ENCODE data around the gene PIK3C2G. TPM values are rescaled to one million over a fixed set of nuclear protein-coding genes. Genes with fewer than 3 reads are reported as not detected.

The PIK3C2G gene
- total RNA-seq, 1 donor from 2014 or later, result 2.7 TPM

- no peak for DNase-seq (ENCODE audit: low spot score in 2 of 2, unreplicated experiment in 2 of 2)
- no peak overlapping the region for H3K27ac Mint-ChIP-seq
- no peaks in the 10 kb centered on the region for H3K4me1 Mint-ChIP-seq
- no peaks in the 10 kb centered on the region for H3K27me3 Mint-ChIP-seq (ENCODE audit: low read depth)
- no peak overlapping the region for H3K4me3 Mint-ChIP-seq
- H3K36me3 Mint-ChIP-seq, result peaks cover 7% of the 10 kb centered on the region
- TF ChIP-seq CTCF (IDR thresholded peaks at IDR 0.05; ENCODE audit: unreplicated experiment), result no peak
- H3K9me3 Mint-ChIP-seq, result peaks cover 25% of the 10 kb centered on the region
These were observed 368.6 kb downstream of the PIK3C2G start for GRCh38 chr12:18629916-18630315.

GRCh38 chr12:18631339-18631738, 370.0 kb downstream of the PIK3C2G start:
- no peak for DNase-seq (ENCODE audit: low spot score in 2 of 2, unreplicated experiment in 2 of 2)
- Mint-ChIP-seq H3K4me3 (no peak overlapping the region), H3K36me3 (peaks cover 7% of the 10 kb centered on the region), H3K27me3 (ENCODE audit: low read depth) (no peaks in the 10 kb centered on the region), H3K9me3 (peaks cover 11% of the 10 kb centered on the region), H3K27ac (no peak overlapping the region), H3K4me1 (no peaks in the 10 kb centered on the region)
- no peak for TF ChIP-seq CTCF (IDR thresholded peaks at IDR 0.05; ENCODE audit: unreplicated experiment)

- no peaks in the 10 kb centered on the region for H3K4me1 Mint-ChIP-seq
- no peak overlapping the region for H3K27ac Mint-ChIP-seq
- H3K36me3 Mint-ChIP-seq, result no peaks in the 10 kb centered on the region
- DNase-seq (ENCODE audit: low spot score in 2 of 2, unreplicated experiment in 2 of 2), result no peak
- H3K4me3 Mint-ChIP-seq, result no peak overlapping the region
- no peaks in the 10 kb centered on the region for H3K27me3 Mint-ChIP-seq (ENCODE audit: low read depth)
- no peak for TF ChIP-seq CTCF (IDR thresholded peaks at IDR 0.05; ENCODE audit: unreplicated experiment)
- no peaks in the 10 kb centered on the region for H3K9me3 Mint-ChIP-seq
These were observed 371.5 kb downstream of the PIK3C2G start for GRCh38 chr12:18632848-18633247.

- no peak for TF ChIP-seq CTCF (IDR thresholded peaks at IDR 0.05; ENCODE audit: unreplicated experiment)
- Mint-ChIP-seq H3K4me1 (no peaks in the 10 kb centered on the region), H3K36me3 (no peaks in the 10 kb centered on the region), H3K27me3 (ENCODE audit: low read depth) (no peaks in the 10 kb centered on the region), H3K4me3 (no peak overlapping the region), H3K27ac (no peak overlapping the region), H3K9me3 (no peaks in the 10 kb centered on the region)
- no peak for DNase-seq (ENCODE audit: low spot score in 2 of 2, unreplicated experiment in 2 of 2)
These were observed 373.1 kb downstream of the PIK3C2G start for GRCh38 chr12:18634382-18634781.

- H3K27me3 Mint-ChIP-seq (ENCODE audit: low read depth), result no peaks in the 10 kb centered on the region
- H3K4me1 Mint-ChIP-seq, result peaks cover 18% of the 10 kb centered on the region
- H3K9me3 Mint-ChIP-seq, result no peaks in the 10 kb centered on the region
- DNase-seq (ENCODE audit: low spot score in 2 of 2, unreplicated experiment in 2 of 2), result no peak
- H3K36me3 Mint-ChIP-seq, result no peaks in the 10 kb centered on the region
- no peak overlapping the region for H3K27ac Mint-ChIP-seq
- H3K4me3 Mint-ChIP-seq, result no peak overlapping the region
- no peak for TF ChIP-seq CTCF (IDR thresholded peaks at IDR 0.05; ENCODE audit: unreplicated experiment)
These were observed 379.1 kb downstream of the PIK3C2G start for GRCh38 chr12:18640321-18640955.

GRCh38 chr12:18643681-18644080, 382.4 kb downstream of the PIK3C2G start:
- peak overlapping the region; percentile 36 for H3K27ac Mint-ChIP-seq
- no peak for DNase-seq (ENCODE audit: low spot score in 2 of 2, unreplicated experiment in 2 of 2)
- peaks cover 23% of the 10 kb centered on the region for H3K4me1 Mint-ChIP-seq

More at GRCh38 chr12:18643681-18644080, 382.4 kb downstream of the PIK3C2G start:
- TF ChIP-seq CTCF (IDR thresholded peaks at IDR 0.05; ENCODE audit: unreplicated experiment), result no peak
- Mint-ChIP-seq H3K27me3 (ENCODE audit: low read depth) (no peaks in the 10 kb centered on the region), H3K9me3 (no peaks in the 10 kb centered on the region), H3K36me3 (no peaks in the 10 kb centered on the region), H3K4me3 (no peak overlapping the region)

Data from mesothelial cell of epicardium (in vitro differentiated cells).